Thoracic aorta (tissue), 2 donors: Measurements from ENCODE around the gene TTC23L. TPM values are rescaled to one million over a fixed set of nuclear protein-coding genes. Genes with fewer than 3 reads are reported as not detected.

Source experiments
- ATAC-seq: fragments of 150-250 bp; one replicate; pipeline ENCODE4 v1.8.0; 2017; ENCODE audit warnings: low read depth; ENCODE audit not compliant: insufficient number of reproducible peaks, low FRiP score
- DNase-seq: peaks from one replicate; pipeline ENCODE4 v3.0.0-alpha.2; 2020; ENCODE audit warnings: low spot score
- H3K27ac ChIP-seq, 2 donors: fragments of 200-600 bp; sonication (generic); 1 replicate in 1 of 2; 2 replicates in 1 of 2; pipeline ENCODE4 v1.5.1; 2016; ENCODE audit warnings: mild to moderate bottlenecking in 2 of 2, moderate library complexity in 2 of 2
- H3K27me3 ChIP-seq: fragments of 200-600 bp; sonication (generic); replicated peaks from 2 replicates; pipeline ENCODE4 v1.6.0; 2016; ENCODE audit warnings: mild to moderate bottlenecking; ENCODE audit not compliant: insufficient read depth
- H3K36me3 ChIP-seq: fragments of 200-600 bp; sonication (generic); one replicate; pipeline ENCODE4 v1.5.1; 2016
- H3K4me1 ChIP-seq, 2 donors: fragments of 200-600 bp; sonication (generic); 1 replicate in 1 of 2; 2 replicates in 1 of 2; pipeline versions ENCODE4 v1.5.1 to v1.6.0; 2016; ENCODE audit warnings: low read depth in 2 of 2, mild to moderate bottlenecking in 1 of 2; ENCODE audit not compliant: control insufficient read depth in 1 of 2
- H3K4me3 ChIP-seq: fragments of 200-600 bp; sonication (generic); 2 replicates; pipeline ENCODE4 v1.5.1; 2016; ENCODE audit warnings: mild to moderate bottlenecking
- H3K9me3 ChIP-seq: fragments of 200-600 bp; sonication (generic); 2 replicates; pipeline ENCODE4 v1.5.1; 2016
- total RNA-seq, 2 donors: library from RNA; depleted of rRNA; stranded (reverse); fragments of >200 nt; gene quantifications; one replicate each; pipeline versions ENCODE4 v1.1.0 to v1.2.3, GENCODE V29; 2016
- TF ChIP-seq, protein P1 (sequence below): fragments of 200-600 bp; sonication (generic); IDR thresholded peaks from one replicate; pipeline ENCODE4 v1.5.1; 2019; ENCODE audit warnings: antibody characterized with exemption

The TTC23L gene
- total RNA-seq, 2 donors from 2014 or later = 3.7 TPM; not detected in 1

DNA sequence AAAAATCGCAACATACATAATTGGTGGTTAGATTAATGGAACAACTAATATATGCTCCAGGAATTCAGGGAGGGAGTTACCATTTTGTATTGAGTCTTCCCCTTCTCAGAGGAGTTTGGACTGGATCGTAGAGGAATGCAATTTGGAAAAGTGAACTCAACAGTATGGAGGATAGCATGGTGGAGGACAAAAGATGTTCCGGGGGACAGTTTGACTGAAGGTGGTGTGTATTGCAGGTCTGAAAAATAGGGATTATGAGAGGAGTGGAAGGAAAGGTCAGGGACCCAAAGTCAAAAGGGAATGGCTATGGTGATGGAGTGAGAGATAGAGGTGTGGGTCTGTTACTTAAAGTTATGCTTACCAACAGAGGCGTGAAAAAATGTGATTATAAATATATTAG lies 91.9 kb downstream of the TTC23L start:
- DNase-seq = no peak
- TF ChIP-seq, protein P1, sequence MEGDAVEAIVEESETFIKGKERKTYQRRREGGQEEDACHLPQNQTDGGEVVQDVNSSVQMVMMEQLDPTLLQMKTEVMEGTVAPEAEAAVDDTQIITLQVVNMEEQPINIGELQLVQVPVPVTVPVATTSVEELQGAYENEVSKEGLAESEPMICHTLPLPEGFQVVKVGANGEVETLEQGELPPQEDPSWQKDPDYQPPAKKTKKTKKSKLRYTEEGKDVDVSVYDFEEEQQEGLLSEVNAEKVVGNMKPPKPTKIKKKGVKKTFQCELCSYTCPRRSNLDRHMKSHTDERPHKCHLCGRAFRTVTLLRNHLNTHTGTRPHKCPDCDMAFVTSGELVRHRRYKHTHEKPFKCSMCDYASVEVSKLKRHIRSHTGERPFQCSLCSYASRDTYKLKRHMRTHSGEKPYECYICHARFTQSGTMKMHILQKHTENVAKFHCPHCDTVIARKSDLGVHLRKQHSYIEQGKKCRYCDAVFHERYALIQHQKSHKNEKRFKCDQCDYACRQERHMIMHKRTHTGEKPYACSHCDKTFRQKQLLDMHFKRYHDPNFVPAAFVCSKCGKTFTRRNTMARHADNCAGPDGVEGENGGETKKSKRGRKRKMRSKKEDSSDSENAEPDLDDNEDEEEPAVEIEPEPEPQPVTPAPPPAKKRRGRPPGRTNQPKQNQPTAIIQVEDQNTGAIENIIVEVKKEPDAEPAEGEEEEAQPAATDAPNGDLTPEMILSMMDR = no peak
- Histone ChIP-seq H3K4me3 (peak overlapping the region; percentile 81), H3K27me3 (no peaks in the 10 kb centered on the region), H3K36me3 (peaks cover 7% of the 10 kb centered on the region), H3K4me1 (peaks cover 12 to 25% of the 10 kb centered on the region in 2 donors), H3K27ac (peak overlapping the region in 1 of 2 donors; percentile 88), H3K9me3 (no peaks in the 10 kb centered on the region)
- no peak for ATAC-seq

DNA sequence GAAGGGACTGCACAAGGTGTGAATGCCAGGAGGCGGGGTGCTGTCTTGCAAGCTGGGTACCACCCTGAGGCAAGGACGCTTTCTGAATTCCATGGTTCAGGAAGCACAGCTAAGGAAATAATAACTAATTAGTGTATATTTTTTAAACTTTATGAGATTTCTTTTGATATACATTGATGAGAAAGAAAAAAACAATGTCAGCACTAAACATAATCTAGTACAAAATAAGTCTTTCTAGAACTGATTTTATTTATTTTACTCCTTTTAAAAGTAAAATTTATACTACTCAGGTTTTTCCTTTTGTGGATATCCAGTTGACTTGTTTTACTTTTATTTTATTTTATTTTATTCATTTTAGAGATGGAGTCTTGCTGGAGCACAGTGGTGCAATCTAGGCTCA lies 94.0 kb downstream of the TTC23L start:
- ATAC-seq (no peak), DNase-seq (no peak)
- peaks cover 12 to 25% of the 10 kb centered on the region in 2 donors for H3K4me1 ChIP-seq
- no peak overlapping the region for H3K27ac ChIP-seq
- H3K27me3 ChIP-seq = no peaks in the 10 kb centered on the region
- TF ChIP-seq, protein P1 = no peak
- H3K4me3 ChIP-seq = no peak overlapping the region
- H3K9me3 ChIP-seq = no peaks in the 10 kb centered on the region
- peaks cover 13% of the 10 kb centered on the region for H3K36me3 ChIP-seq

- Histone ChIP-seq H3K4me3 (no peak overlapping the region), H3K36me3 (peaks cover 54% of the 10 kb centered on the region), H3K27ac (no peak overlapping the region), H3K9me3 (no peaks in the 10 kb centered on the region), H3K27me3 (no peaks in the 10 kb centered on the region), H3K4me1 (no peaks in the 10 kb centered on the region)
- TF ChIP-seq, protein P1 = no peak
- ATAC-seq (no peak), DNase-seq (no peak)
These were observed 103.0 kb downstream of the TTC23L start for GRCh38 chr5:34941936-34942335.

GRCh38 chr5:34944044-34944443 lies 105.1 kb downstream of the TTC23L start:
- peaks cover 35% of the 10 kb centered on the region for H3K36me3 ChIP-seq

GRCh38 chr5:34944460-34945047 lies 105.6 kb downstream of the TTC23L start:
- Histone ChIP-seq H3K4me3 (no peak overlapping the region), H3K36me3 (peaks cover 35% of the 10 kb centered on the region), H3K9me3 (no peaks in the 10 kb centered on the region), H3K4me1 (no peaks in the 10 kb centered on the region), H3K27ac (no peak overlapping the region), H3K27me3 (no peaks in the 10 kb centered on the region)
- DNase-seq = no peak
- TF ChIP-seq, protein P1 = no peak
- ATAC-seq = no peak

More at GRCh38 chr5:34944044-34944443, 105.1 kb downstream of the TTC23L start:
- DNase-seq (no peak), ATAC-seq (no peak)
- H3K4me3 ChIP-seq = no peak overlapping the region
- no peaks in the 10 kb centered on the region for H3K27me3 ChIP-seq
- TF ChIP-seq, protein P1 = no peak
- H3K9me3 ChIP-seq = no peaks in the 10 kb centered on the region
- H3K27ac ChIP-seq = no peak overlapping the region
- no peaks in the 10 kb centered on the region for H3K4me1 ChIP-seq

Other genes starting within 250 kb of the TTC23L start
- 10 to 100 TPM; 70.7 to 80.1 TPM for gene RAI14, start 182.8 kb upstream of the TTC23L start, total RNA-seq
- 10 to 100 TPM in 1 of 2 donors, 1 to 10 TPM in 1; 8.9 to 15.1 TPM for gene RAD1, start 76.3 kb downstream of the TTC23L start, total RNA-seq
- 10 to 100 TPM; 16.8 to 33.5 TPM for gene BRIX1, start 76.5 kb downstream of the TTC23L start, total RNA-seq
- 10 to 100 TPM; 24.1 to 44.2 TPM for gene DNAJC21, start 90.4 kb downstream of the TTC23L start, total RNA-seq
- gene AGXT2, start 208.8 kb downstream of the TTC23L start, total RNA-seq = not detected